ENCODE data around the gene SLC7A9. TPM values are rescaled to one million over a fixed set of nuclear protein-coding genes. Genes with fewer than 3 reads are reported as not detected.
"Not testable (repeated sequence)": the region's sequence is repeated elsewhere in the genome, so short reads cannot be mapped to it uniquely, and the experiment has no call there.

Gene SLC7A9
- total and polyA plus RNA-seq, 2 donors (not counting 3 experiments of a cell fraction or from before 2014, with no cell fraction given), result 0.06 TPM; not detected in 1

DNA sequence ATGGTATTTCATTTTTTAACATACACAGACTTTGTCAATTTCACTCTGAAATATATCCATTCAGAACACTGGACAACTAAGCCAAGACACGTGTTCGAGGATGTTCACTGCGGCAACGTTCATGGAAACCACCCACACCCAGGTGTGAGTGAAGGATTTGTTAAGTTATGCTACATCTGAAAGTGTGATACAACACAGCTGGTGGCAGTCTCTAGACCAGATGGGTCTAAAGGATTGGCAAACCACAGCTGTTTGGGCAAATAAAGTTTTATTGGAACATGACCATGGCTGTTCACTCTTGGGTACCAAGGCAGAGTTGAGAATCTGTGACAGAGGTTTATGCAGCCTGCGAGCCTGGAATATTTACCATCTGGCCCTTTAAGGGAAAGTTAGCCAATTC, 12.0 kb downstream of the SLC7A9 start:
- ChIA-PET CTCF (no interaction called here), POLR2A (no interaction called here)
- no TSS peak for BruUV-seq (replicated peaks)
- H3K4me2 ChIP-seq (ENCODE audit: insufficient read depth, low read length), result no peak overlapping the region
- intact Hi-C loops (cut with micrococcal nuclease), result no loop called here
- dilution Hi-C loops (cut with MboI; ENCODE audit: extremely low pct_ligation_motif_present, low sequenced_read_pairs), result no loop called here
- no peaks in the 10 kb centered on the region for H3K9me3 ChIP-seq (replicated peaks; ENCODE audit: control insufficient read depth, insufficient read depth, low read length)
- no peaks in the 10 kb centered on the region for H3K36me3 ChIP-seq (ENCODE audit: control insufficient read depth in 2 of 2, extremely low read depth in 1 of 2, insufficient read depth in 2 of 2, low read length in 2 of 2)
- DNase-seq (ENCODE audit: low read depth, low spot score) (no peak), FAIRE-seq (no peak)
- TF ChIP-seq FOS (IDR thresholded peaks at IDR 0.05; ENCODE audit: borderline replicate concordance, insufficient read depth, low read length) (no peak), POLR2AphosphoS5 (IDR thresholded peaks at IDR 0.05; ENCODE audit: insufficient read depth, low read depth, low read length) (no peak), MYC (IDR thresholded peaks at IDR 0.05; ENCODE audit: low read depth, low read length) (no peak), EZH2 (IDR thresholded peaks at IDR 0.05; ENCODE audit: borderline replicate concordance, low read depth, low read length, severe bottlenecking) (no peak), GATA2 (IDR thresholded peaks at IDR 0.05; ENCODE audit: insufficient read depth, insufficient read length, low read depth, low read length) (no peak), POLR2A (IDR thresholded peaks at IDR 0.05; ENCODE audit: low read depth, low read length) (no peak), JUN (IDR thresholded peaks at IDR 0.05; ENCODE audit: borderline replicate concordance, insufficient read depth, insufficient read length, low read depth) (no peak)
- TF ChIP-seq, protein P1, sequence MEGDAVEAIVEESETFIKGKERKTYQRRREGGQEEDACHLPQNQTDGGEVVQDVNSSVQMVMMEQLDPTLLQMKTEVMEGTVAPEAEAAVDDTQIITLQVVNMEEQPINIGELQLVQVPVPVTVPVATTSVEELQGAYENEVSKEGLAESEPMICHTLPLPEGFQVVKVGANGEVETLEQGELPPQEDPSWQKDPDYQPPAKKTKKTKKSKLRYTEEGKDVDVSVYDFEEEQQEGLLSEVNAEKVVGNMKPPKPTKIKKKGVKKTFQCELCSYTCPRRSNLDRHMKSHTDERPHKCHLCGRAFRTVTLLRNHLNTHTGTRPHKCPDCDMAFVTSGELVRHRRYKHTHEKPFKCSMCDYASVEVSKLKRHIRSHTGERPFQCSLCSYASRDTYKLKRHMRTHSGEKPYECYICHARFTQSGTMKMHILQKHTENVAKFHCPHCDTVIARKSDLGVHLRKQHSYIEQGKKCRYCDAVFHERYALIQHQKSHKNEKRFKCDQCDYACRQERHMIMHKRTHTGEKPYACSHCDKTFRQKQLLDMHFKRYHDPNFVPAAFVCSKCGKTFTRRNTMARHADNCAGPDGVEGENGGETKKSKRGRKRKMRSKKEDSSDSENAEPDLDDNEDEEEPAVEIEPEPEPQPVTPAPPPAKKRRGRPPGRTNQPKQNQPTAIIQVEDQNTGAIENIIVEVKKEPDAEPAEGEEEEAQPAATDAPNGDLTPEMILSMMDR (IDR thresholded peaks at IDR 0.05; ENCODE audit: extremely low read depth in 1 of 2, insufficient read depth in 1 of 2, low read depth in 1 of 2, low read length in 2 of 2), result no peak
- TF ChIP-seq, protein P2, sequence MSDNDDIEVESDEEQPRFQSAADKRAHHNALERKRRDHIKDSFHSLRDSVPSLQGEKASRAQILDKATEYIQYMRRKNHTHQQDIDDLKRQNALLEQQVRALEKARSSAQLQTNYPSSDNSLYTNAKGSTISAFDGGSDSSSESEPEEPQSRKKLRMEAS (IDR thresholded peaks at IDR 0.05; ENCODE audit: insufficient read depth, insufficient read length), result no peak
- H3K9ac ChIP-seq (replicated peaks; ENCODE audit: extremely low read depth, insufficient read depth, low read length), result no peak overlapping the region
- no peaks in the 10 kb centered on the region for H3K4me1 ChIP-seq (ENCODE audit: control insufficient read depth, extremely low read depth, insufficient read depth, low read length)
- no peak overlapping the region for H3K27ac ChIP-seq (ENCODE audit: insufficient read depth, low read depth, low read length)
- H3K79me2 ChIP-seq (ENCODE audit: control insufficient read depth, insufficient read depth, low read length), result no peaks in the 10 kb centered on the region
- H2AFZ ChIP-seq (ENCODE audit: low read depth, low read length), result no peak overlapping the region
- H3K4me3 ChIP-seq (replicated peaks in 1 of 3; ENCODE audit: insufficient read depth in 1 of 3, low read depth in 1 of 3, low read length in 3 of 3), result no peak overlapping the region
- H3K9me1 ChIP-seq (replicated peaks; ENCODE audit: control insufficient read depth, extremely low read depth, insufficient read depth, low read length), result no peaks in the 10 kb centered on the region
- H3K27me3 ChIP-seq (ENCODE audit: control insufficient read depth in 2 of 2, insufficient read depth in 2 of 2, low read length in 2 of 2), result no peaks in the 10 kb centered on the region
- H4K20me1 ChIP-seq (replicated peaks; ENCODE audit: control insufficient read depth, extremely low read depth, insufficient read depth, low read length), result no peaks in the 10 kb centered on the region

DNA sequence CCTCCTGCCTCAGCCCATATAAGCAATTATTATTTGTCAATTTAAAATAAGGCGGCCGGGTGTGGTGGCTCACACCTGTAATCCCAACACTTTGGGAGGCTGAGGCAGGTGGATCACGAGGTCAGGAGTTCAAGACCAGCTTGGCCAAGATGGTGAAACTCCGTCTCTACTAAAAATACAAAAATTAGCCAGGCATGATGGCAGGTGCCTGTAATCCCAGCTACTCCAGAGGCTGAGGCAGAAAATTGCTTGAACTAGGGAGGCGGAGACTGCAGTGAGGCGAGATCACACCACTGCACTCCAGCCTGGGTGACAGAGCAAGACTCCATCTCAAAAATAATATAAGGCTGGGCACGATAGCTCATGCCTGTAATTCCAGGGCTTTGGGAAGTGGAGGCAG, 12.7 kb downstream of the SLC7A9 start:
- H4K20me1 ChIP-seq (replicated peaks; ENCODE audit: control insufficient read depth, extremely low read depth, insufficient read depth, low read length); H3K79me2 ChIP-seq (ENCODE audit: control insufficient read depth, insufficient read depth, low read length); H3K9ac ChIP-seq (replicated peaks; ENCODE audit: extremely low read depth, insufficient read depth, low read length); dilution Hi-C loops (cut with MboI; ENCODE audit: extremely low pct_ligation_motif_present, low sequenced_read_pairs); FAIRE-seq; H3K36me3 ChIP-seq (ENCODE audit: control insufficient read depth in 2 of 2, extremely low read depth in 1 of 2, insufficient read depth in 2 of 2, low read length in 2 of 2); H3K9me1 ChIP-seq (replicated peaks; ENCODE audit: control insufficient read depth, extremely low read depth, insufficient read depth, low read length); BruUV-seq (replicated peaks); H3K9me3 ChIP-seq (replicated peaks; ENCODE audit: control insufficient read depth, insufficient read depth, low read length); H3K27me3 ChIP-seq (ENCODE audit: control insufficient read depth in 2 of 2, insufficient read depth in 2 of 2, low read length in 2 of 2); H3K4me1 ChIP-seq (ENCODE audit: control insufficient read depth, extremely low read depth, insufficient read depth, low read length); H3K27ac ChIP-seq (ENCODE audit: insufficient read depth, low read depth, low read length); H3K4me2 ChIP-seq (ENCODE audit: insufficient read depth, low read length); POLR2A ChIA-PET; intact Hi-C loops (cut with micrococcal nuclease); H3K4me3 ChIP-seq (replicated peaks in 1 of 3; ENCODE audit: insufficient read depth in 1 of 3, low read depth in 1 of 3, low read length in 3 of 3); DNase-seq (ENCODE audit: low read depth, low spot score); H2AFZ ChIP-seq (ENCODE audit: low read depth, low read length): not testable (repeated sequence)
- CTCF ChIA-PET, result interaction anchor here (1.7 kb wide), 1 partner anchor 8 kb away, joined by 5 read pairs; no protein-coding TSS in a partner anchor
